ENCODE measurements around the gene CNTN2. TPM values are rescaled to one million over a fixed set of nuclear protein-coding genes. Genes with fewer than 3 reads are reported as not detected.

Gene CNTN2
- total and polyA plus RNA-seq, 8 donors = 0.20 to 0.63 (median 0.37) TPM; not detected in 2

GRCh38 chr1:205043866-205044265, 854 bp downstream of the CNTN2 start:
- Histone ChIP-seq H3K27me3 (peaks cover 41 to 90% of the 10 kb centered on the region in 2 donors), H3K4me3 (no peak overlapping the region), H3K4me1 (no peaks in the 10 kb centered on the region), H3K27ac (no peak overlapping the region), H3K36me3 (no peaks in the 10 kb centered on the region), H3K9me3 (no peaks in the 10 kb centered on the region)
- ATAC-seq = no peak
- TF ChIP-seq, protein P1, sequence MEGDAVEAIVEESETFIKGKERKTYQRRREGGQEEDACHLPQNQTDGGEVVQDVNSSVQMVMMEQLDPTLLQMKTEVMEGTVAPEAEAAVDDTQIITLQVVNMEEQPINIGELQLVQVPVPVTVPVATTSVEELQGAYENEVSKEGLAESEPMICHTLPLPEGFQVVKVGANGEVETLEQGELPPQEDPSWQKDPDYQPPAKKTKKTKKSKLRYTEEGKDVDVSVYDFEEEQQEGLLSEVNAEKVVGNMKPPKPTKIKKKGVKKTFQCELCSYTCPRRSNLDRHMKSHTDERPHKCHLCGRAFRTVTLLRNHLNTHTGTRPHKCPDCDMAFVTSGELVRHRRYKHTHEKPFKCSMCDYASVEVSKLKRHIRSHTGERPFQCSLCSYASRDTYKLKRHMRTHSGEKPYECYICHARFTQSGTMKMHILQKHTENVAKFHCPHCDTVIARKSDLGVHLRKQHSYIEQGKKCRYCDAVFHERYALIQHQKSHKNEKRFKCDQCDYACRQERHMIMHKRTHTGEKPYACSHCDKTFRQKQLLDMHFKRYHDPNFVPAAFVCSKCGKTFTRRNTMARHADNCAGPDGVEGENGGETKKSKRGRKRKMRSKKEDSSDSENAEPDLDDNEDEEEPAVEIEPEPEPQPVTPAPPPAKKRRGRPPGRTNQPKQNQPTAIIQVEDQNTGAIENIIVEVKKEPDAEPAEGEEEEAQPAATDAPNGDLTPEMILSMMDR (IDR thresholded peaks at IDR 0.05) = no peak
- intact Hi-C loops (cut with DNase I) = no loop called here
- no peak for DNase-seq

- Histone ChIP-seq H3K36me3 (no peaks in the 10 kb centered on the region), H3K9me3 (no peaks in the 10 kb centered on the region), H3K27me3 (peaks cover 41 to 88% of the 10 kb centered on the region in 2 donors), H3K27ac (no peak overlapping the region), H3K4me3 (no peak overlapping the region), H3K4me1 (no peaks in the 10 kb centered on the region)
- TF ChIP-seq, protein P1 (IDR thresholded peaks at IDR 0.05) = no peak
- intact Hi-C loops (cut with DNase I) = no loop called here
- DNase-seq = no peak
- ATAC-seq = no peak
Observed at GRCh38 chr1:205044741-205045140, 1.7 kb downstream of the CNTN2 start.

- peaks cover 41 to 84% of the 10 kb centered on the region in 2 donors for H3K27me3 ChIP-seq
- intact Hi-C loops (cut with DNase I) = no loop called here
- no peak for DNase-seq
Observed at GRCh38 chr1:205045146-205045545, 2.1 kb downstream of the CNTN2 start.

DNA sequence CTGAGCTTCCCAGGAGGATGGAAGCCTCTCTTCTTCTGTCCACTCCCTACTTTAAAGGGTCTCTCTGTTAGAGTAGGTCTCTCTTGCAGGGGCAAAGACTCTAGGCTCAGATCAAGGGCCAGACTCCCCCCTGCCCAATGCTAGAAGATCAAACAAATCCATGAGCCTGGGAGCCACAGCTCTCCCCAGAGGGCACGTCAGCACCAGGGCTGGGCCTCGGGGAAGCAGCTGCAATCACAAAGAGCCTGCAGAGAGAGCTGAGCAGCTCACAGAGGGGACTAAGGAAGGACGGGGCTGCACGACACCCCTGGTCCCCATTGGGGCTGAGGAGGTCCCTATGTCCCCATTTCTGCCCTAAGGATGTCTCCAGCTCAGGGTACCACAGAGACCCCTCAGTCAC, 3.9 kb downstream of the CNTN2 start:
- TF ChIP-seq, protein P1 (IDR thresholded peaks at IDR 0.05) = no peak
- intact Hi-C loops (cut with DNase I) = no loop called here

More at GRCh38 chr1:205045146-205045545, 2.1 kb downstream of the CNTN2 start:
- Histone ChIP-seq H3K36me3 (no peaks in the 10 kb centered on the region), H3K9me3 (no peaks in the 10 kb centered on the region), H3K27ac (no peak overlapping the region), H3K4me3 (no peak overlapping the region), H3K4me1 (no peaks in the 10 kb centered on the region)
- TF ChIP-seq, protein P1 (IDR thresholded peaks at IDR 0.05) = no peak
- no peak for ATAC-seq

DNA sequence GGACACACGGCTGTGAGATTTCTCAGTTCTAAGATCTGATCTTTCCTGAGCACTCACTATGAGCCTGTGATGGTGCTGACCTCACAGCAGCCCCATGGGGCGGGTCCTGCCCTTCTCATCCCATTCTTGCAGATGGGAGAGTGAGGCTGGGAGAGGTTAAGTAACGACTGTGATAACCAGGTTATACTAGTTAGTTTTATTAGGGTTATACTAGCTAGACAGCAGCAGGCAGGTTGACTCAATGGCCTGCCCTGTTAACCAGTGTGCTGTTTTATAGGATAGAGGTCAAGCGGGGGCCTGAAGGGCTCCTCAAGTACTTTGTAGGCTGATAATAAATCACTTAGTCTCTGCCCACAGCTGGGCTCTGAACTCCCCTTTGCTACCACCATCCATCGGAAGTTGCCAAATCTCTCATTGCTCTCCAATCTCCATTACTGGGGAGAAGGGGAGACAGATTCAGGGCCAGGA, 4.8 kb downstream of the CNTN2 start:
- Histone ChIP-seq H3K4me1 (no peaks in the 10 kb centered on the region), H3K9me3 (no peaks in the 10 kb centered on the region), H3K27me3 (peaks cover 28 to 65% of the 10 kb centered on the region in 2 donors), H3K27ac (no peak overlapping the region), H3K36me3 (no peaks in the 10 kb centered on the region), H3K4me3 (no peak overlapping the region)
- DNase-seq (no peak), ATAC-seq (no peak)
- TF ChIP-seq, protein P1 (IDR thresholded peaks at IDR 0.05) = no peak
- intact Hi-C loops (cut with DNase I) = no loop called here

More for the DNA sequence above, 3.9 kb downstream of the CNTN2 start:
- Histone ChIP-seq H3K27ac (no peak overlapping the region), H3K4me3 (no peak overlapping the region), H3K9me3 (no peaks in the 10 kb centered on the region), H3K36me3 (no peaks in the 10 kb centered on the region), H3K4me1 (no peaks in the 10 kb centered on the region), H3K27me3 (peaks cover 36 to 67% of the 10 kb centered on the region in 2 donors)
- ATAC-seq = no peak
- no peak for DNase-seq
